DMS79 treated with DMSO at 0.1 percent for 48 hours (cell line): ENCODE results near the gene KDM1B.
A peak's percentile ranks its signal among the peaks of the same experiment; 100 is the strongest.

Experiments used
- DNase-seq: peaks from one replicate; lab custom pipeline; 2025; lab: John Stamatoyannopoulos, UW

The KDM1B gene

GRCh38 chr6:18234564-18234963 is 79.3 kb downstream of the KDM1B start:
- no peak for DNase-seq

GRCh38 chr6:18235524-18235923 is 80.3 kb downstream of the KDM1B start:
- no peak for DNase-seq

DNA sequence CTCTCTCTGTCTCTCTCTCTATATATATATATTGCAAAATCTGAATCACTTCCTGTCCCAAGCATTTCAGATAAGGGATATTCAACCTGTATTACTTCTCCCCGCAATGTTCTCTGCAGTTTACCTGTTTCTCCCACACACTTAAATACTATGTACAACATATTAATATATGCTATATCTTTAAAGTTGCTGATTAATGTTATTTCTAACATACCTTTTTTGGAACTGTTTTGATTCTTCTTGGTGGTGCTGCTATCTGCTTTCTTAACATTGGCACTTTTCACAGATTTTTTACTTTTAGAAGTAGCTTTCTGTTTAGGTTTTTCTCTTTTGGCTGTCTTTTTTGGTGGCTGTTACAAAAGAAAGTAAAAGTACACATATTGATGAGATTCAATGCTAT is 81.9 kb downstream of the KDM1B start:
- no peak for DNase-seq

- DNase-seq: no peak
These were observed 85.0 kb downstream of the KDM1B start for GRCh38 chr6:18240230-18240629.

- no peak for DNase-seq
These were observed 86.2 kb downstream of the KDM1B start for GRCh38 chr6:18241208-18242038.

DNA sequence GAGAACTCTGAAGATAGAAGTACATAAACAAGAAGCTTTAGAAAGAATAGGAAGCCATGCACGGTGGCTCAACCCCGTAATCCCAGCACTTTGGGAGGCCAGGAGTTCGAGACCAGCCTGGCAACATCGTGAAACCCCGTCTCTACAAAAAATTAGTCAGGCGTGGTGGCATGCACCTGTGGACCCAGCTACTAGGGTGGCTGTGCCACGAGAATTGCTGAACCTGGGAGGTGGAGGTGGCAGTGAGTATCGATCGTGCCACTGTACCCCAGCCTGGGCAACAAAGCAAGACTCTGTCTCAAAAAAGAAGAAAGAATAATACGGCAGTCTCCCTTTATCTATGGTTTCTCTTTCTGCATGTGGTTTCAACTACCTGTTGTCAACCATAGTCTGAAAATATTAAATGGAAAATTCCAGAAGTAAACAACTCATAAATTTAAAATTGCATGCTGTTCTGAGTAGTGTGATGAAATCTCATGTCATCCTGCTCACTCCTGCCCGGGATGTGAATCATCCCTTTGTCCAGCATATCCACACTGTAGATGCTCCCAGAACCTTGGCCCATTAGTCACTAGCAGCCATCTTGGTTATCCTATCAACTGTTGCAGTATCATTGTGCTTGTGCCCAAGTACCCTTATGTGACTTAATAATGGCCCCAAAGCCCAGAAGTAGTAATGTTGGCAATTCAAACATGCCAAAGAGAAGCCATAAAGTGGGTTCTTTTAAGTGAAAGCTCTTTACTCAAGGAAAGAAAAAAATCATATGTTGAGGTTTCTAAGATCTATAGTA is 87.0 kb downstream of the KDM1B start:
- DNase-seq: no peak

- no peak for DNase-seq
These were observed 88.2 kb downstream of the KDM1B start for GRCh38 chr6:18243302-18243893.

- no peak for DNase-seq
These were observed 89.0 kb downstream of the KDM1B start for GRCh38 chr6:18244251-18244650.

GRCh38 chr6:18245079-18245478 is 89.9 kb downstream of the KDM1B start:
- DNase-seq: no peak

GRCh38 chr6:18245642-18246041 is 90.4 kb downstream of the KDM1B start:
- DNase-seq: no peak

DNA sequence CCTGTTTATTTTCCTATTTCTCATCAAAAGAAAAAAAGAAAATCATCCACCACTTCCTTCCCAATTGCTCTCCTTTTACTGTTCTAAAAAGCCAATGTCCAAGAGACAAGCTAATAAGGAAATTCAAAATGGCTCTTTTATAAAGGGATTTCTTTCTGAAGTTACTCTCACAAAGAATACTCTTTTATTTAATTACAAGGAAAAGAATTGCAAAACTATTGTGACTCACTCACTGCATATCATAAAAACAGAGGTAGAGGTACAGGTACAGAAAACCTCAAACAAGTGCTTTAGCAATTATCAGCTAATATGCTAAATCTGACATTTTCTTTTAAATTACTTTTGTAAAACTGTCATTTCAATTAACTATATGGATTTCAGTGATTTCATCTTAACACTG is 91.0 kb downstream of the KDM1B start:
- no peak for DNase-seq

DNA sequence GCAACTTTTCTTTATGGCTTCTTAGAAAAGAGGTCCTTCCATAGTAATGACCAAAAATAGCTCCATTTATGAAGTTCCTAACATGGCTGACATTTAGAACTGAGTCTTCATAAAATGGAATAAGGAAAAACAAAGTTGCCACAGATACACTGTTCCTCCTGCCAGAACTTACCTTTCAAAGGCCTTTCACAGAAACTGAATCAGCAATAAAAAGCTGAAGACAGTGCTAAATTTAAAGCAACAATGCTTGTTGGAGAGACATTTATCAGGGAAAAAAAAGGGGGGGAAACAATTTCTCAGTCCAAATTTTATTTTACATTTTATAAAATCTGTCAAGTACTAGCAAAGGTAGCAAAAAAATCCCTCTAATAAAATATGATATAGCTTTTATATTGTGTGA is 91.8 kb downstream of the KDM1B start:
- no peak for DNase-seq

- no peak for DNase-seq
These were observed 93.5 kb downstream of the KDM1B start for GRCh38 chr6:18248698-18249097.

GRCh38 chr6:18249271-18249670 is 94.0 kb downstream of the KDM1B start:
- no peak for DNase-seq

- DNase-seq: no peak
These were observed 98.4 kb downstream of the KDM1B start for GRCh38 chr6:18253635-18254034.

GRCh38 chr6:18254793-18255192 is 99.6 kb downstream of the KDM1B start:
- no peak for DNase-seq

DNA sequence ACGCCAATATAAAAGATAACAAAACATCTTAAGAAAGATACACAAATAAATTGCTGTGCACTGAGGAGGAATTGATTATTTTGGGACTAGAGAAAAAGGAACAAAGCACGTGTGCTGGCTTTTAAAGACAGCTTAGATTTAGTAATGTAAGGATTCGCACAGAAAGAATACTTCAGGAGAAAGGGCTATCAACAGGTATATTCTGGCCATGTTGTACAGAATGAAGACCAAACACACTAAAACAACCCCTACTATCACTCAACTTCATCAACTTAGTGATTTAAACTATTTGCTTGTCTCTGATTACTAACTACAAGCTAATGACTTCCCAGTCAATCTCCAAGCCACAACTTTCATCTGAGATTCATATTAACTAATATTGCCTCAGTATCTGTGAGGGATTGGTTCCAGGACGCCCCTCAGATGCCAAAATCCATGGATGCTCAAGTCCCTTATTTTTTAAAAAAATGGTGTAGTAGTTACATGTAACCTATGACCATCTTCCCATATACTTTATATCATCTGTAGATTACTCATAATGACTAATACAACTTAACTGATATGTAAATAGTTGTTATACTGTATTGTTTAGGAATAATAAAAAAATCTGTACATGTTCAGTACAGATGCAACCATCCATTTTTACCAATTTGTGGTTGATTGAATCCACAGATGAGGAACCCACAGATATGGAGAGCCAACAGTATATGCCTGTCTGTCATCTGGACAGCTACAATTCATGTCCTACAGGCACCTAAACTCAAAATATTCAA is 104.6 kb downstream of the KDM1B start:
- DNase-seq: no peak

- DNase-seq: peak; percentile 56
These were observed 105.4 kb downstream of the KDM1B start for GRCh38 chr6:18260448-18261106.

GRCh38 chr6:18261877-18262276 is 106.7 kb downstream of the KDM1B start:
- no peak for DNase-seq

DNA sequence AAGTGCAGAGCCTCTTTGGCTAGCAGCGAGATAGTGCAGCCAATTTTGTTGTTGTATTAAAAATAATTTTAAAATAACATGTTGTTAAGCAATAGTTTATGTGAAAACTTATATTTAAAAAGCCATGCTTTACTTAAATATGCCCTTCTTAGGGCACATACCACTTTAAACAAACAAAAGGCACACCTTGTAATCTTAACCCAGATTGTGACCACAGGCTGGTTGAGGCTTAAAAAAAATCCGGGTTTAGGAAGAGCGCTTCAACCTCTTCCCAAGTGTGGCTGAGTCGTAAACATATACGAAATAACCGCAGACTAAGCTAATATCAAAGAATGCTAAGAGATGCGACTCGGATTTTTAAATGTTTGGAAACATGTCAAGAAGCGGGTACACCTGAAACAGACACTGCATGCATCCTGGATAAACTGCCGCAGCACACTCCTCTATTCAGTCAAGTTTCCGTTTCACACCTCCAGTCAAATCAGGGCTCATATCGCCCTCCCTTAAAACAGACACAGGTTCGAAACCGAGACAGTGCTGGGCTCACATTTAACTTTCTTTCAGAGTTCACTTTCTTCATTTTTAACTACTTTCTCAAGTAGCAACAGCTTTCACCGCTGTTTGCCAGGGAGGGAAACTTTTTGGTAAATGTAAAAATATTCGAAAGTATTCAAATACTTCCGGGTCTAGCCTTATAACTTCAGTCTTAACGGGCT is 107.6 kb downstream of the KDM1B start:
- DNase-seq: peak; percentile 60
